CD4-positive, alpha-beta T cell treated with Interleukin-6 for 4 hours (primary cell): ENCODE measurements around the gene WDR73.
A peak's percentile ranks its signal among the peaks of the same experiment; 100 is the strongest.
"Not testable (repeated sequence)": the region's sequence is repeated elsewhere in the genome, so short reads cannot be mapped to it uniquely, and the experiment has no call there.

ENCODE experiments used
- DNase-seq: peaks from one replicate; pipeline ENCODE4 v3.0.0-alpha.2; 2020; ENCODE audit warnings: mixed read lengths

Gene WDR73

GRCh38 chr15:84656972-84657371 lies 2.9 kb upstream of the WDR73 start:
- no peak for DNase-seq

DNA sequence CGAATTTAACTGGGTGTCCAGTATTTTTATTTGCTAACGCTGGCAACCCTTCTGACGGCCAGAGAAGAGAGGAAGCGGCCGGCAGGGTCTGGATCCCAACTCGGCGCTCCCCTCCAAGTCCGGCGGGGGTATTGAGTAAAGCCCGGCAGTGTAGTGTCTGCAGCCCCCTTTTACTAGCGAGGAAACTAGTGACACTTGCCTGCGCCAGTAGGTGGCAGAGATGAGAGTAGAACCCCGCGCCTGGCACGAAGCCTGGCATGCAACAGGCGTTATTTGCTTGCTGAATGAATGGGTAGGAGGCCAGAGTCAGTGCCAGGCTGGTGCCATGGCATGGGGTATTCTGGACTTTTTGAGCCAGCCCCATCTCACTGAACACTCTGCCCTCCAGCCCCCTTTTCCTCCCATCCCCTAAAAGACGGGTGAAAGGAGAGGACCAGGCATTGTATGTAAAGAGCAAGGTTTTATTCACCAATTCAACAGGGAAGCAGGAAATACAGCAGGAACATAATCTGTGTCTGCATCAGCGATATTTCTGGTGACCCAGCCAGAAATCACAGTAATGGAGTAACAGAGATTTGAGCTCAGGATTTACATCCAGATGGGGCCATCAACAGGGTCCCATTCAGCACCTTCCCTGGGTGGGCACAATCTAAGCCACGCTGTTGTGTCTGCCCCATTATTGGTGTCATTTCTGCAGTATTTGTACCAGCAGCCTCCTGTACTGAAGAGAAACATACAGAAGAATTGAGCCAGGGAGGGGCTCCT lies 788 bp upstream of the WDR73 start:
- DNase-seq: peak; percentile 86

DNA sequence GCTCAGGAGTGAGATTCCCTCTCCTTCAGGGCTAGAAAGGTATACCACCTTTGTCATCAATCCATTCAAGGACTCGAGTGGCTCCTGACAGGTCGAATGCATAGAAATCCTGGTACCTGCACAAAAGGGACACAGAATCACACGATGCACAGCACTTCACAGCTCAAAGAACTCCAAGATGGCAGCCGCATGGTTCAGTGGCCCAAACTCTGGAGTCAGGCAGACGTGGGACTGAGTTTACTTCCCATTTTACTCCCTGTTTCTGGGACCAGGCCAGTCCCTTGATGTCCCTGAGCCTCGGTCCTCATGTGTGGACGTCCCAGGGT lies 536 bp downstream of the WDR73 start:
- DNase-seq: no peak

- no peak for DNase-seq
Observed at GRCh38 chr15:84649706-84650105, 4.4 kb downstream of the WDR73 start.

DNA sequence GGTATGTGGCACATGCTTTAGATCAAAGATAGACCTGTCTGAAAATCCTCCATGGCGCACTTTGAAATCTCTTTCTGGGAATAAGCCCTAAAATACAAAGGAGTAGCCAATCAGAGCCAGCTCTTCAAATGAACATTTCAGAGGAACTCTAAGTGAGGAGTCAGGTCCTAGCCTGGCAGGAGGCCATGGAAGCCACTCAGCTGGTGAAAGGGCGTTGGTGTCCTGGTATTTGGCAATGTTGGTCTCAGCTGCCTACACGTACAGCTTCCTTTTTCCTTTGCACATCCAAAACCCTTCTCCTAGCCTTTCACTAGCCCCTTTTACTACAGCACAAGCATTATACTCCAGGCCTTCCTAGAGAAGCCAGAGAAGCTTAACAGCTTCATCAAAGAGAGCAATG lies 5.5 kb downstream of the WDR73 start:
- DNase-seq: no peak

- DNase-seq: no peak
Observed at GRCh38 chr15:84647726-84648125, 6.4 kb downstream of the WDR73 start.

DNA sequence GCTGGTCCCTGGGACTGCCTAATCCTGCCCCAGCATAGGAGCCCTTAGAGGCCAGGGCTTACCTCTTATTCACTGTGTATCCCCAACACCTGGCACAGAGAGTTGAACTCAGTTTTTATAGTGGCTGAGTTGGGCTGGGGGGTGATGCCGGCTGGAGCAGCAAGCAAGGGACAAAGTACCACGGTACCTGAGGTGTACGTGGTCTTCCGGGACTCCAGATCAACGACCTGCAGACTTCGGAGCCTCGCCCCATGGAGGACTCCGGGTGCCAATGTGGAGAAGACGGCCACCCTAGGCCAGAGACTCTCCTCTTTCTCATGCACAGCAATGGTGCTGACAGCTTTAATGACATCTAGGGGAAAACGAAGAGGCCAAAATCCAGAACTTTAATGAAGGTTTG lies 8.1 kb downstream of the WDR73 start:
- no peak for DNase-seq

DNA sequence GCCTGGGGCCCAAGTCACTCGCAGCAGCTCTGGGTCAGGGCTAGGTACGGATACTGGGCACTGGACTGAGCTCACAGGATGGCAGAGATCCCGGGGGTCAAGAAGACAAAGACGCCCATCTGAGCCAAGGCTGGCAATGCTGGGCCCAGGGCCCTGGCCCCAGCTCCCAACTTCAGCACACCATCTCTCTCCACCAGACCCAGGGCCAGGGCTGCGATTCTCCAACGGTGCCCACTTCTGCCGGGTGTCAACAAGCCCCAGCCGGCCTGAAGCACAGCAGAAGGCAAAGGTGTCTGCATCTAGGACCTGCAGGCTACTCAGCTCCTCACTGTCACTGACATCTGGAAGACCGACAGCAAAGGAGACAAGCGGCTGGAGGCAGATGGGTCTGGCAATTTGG lies 8.6 kb downstream of the WDR73 start:
- no peak for DNase-seq

DNA sequence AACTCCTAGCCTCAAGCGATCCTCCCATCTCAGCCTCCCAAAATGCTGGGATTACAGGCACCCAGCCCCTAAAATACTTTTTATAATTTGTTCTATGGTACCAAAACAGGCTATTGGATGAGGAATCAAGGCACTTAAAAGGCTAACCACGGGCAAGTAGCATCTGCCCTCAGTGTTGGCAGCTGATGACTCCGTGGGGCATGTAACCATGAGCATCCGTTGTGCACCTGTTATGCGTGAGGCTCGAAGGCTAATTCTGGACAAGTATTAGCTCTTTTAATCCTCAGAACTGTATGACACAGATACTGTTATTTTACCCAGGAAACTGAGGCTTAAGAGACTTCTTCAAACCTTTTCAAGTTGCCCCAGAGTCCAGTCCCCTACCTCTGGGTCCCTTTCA lies 10.2 kb downstream of the WDR73 start:
- DNase-seq: no peak

GRCh38 chr15:84642640-84643039 lies 11.4 kb downstream of the WDR73 start:
- DNase-seq: not testable (repeated sequence)

DNA sequence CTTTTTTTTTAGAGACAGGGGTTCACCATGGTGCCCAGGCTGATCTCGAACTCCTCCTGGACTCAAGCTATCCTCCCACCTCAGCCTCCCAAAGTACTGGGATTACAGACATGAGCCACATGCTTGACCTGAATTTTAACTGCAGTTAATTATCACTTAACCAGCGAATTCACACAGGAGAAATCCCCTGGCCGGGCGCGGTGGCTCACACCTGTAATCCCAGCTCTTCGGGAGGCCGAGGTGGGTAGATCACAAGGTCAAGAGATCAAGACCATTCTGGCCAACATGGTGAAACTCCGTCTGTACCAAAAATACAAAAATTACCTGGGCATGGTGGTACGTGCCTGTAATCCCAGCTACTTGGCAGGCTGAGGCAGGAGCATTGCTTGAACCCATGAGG lies 12.2 kb downstream of the WDR73 start:
- not testable (repeated sequence) for DNase-seq

DNA sequence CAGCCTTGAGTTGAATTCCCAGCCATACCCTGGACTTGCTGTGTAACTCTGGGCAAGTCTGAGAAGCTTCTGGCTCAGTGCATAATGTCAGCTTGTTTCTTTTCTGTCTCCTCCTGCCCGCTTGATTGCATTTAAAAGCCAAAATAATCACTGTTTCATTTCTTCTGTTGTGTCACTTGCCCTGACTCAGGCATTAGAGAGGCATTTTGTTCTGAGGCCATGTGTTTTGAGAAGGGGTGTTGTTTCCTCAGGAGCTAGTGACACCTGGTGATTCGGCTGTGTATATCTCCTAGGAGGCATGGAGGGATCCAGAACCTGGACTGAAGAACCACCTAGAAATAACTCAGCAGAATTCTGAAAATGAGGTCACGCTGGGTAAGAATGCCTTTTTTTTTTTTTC lies 16.0 kb downstream of the WDR73 start:
- DNase-seq: peak; percentile 24

GRCh38 chr15:84634228-84634837 lies 19.8 kb downstream of the WDR73 start:
- no peak for DNase-seq

DNA sequence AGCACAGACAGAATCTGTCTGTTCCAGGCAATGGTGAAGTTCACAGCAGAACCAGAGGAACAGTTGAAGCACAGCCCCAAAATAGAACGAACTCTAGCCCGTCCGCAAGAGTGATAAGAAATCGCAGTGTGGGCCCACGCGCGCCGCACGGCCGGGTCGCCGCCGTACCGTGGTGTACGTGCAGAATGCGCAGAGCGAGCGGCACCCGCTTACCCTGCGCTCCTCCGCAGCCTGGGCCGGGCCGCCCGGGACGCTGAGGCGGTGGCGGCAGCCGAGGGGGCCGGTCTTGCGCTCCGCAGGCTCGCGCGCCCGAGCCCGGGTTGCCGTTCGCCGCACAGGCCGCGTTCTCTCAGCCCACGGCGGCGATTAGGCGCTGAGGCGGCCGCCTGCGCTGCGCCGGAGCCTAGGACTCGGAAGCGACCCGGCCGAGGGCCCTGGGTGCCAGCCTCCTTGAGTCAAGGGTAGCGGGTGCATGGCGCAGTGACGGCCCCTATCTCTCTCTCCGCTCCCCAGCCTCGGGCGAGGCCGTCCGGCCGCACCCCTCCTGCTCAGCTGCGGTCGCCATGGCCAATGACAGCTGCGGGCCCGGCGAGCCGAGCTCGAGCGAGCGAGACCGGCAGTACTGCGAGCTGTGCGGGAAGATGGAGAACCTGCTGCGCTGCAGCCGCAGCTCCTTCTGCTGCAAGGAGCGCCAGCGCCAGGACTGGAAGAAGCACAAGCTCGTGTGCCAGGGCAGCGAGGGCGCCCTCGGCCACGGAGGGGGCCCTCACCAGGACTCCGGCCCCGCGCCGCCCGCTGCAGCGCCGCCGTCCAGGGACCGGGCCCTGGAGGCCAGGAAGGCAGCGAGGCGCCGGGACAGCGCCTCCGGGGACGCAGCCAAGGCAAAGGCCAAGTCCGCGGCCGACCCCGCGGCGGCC lies 20.5 kb downstream of the WDR73 start:
- DNase-seq: peak; percentile 74

- no peak for DNase-seq
Observed at GRCh38 chr15:84631706-84632272, 22.3 kb downstream of the WDR73 start.

GRCh38 chr15:84629033-84629432 lies 25.1 kb downstream of the WDR73 start:
- no peak for DNase-seq

DNA sequence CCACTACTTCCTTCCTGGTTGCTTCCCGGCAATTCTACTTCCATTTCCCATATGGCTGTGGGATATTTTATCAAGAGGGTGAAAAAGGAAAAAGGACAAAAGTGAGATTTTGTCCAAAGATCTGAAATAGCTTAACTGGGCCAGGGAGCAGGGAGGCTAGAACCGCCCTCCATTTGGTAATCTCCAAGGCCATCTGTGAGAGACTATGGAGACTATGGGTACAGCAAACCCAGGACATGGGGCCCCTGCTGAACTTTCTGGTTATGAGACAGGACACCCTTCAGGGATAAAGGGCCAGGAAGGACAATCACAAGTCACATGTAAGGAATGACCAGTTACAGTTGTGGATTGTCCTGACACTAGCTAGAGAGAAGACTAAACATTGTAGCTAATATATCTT lies 29.0 kb downstream of the WDR73 start:
- no peak for DNase-seq

- DNase-seq: no peak
Observed at GRCh38 chr15:84624359-84624758, 29.7 kb downstream of the WDR73 start.

DNA sequence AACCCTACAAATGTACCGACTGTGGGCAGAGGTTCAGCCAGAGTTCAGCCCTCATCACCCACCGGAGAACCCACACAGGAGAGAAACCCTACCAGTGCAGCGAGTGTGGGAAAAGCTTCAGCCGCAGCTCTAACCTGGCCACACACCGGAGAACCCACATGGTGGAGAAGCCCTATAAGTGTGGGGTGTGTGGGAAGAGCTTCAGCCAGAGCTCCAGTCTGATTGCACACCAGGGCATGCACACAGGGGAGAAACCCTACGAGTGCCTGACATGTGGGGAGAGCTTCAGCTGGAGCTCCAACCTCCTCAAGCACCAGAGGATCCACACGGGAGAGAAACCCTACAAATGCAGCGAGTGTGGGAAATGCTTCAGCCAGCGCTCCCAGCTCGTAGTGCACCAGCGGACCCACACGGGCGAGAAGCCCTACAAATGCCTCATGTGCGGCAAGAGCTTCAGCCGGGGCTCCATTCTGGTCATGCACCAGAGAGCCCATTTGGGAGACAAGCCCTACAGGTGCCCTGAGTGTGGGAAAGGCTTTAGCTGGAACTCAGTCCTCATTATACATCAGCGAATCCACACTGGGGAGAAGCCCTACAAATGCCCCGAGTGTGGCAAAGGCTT lies 32.6 kb downstream of the WDR73 start:
- no peak for DNase-seq

- no peak for DNase-seq
Observed at GRCh38 chr15:84620626-84621025, 33.5 kb downstream of the WDR73 start.

- no peak for DNase-seq
Observed at GRCh38 chr15:84616235-84616634, 37.8 kb downstream of the WDR73 start.

GRCh38 chr15:84611631-84612030 lies 42.5 kb downstream of the WDR73 start:
- DNase-seq: no peak
